WTC11 (cell line): ENCODE results near the gene KIAA1755. TPM values are rescaled to one million over a fixed set of nuclear protein-coding genes. Genes with fewer than 3 reads are reported as not detected.
A peak's percentile ranks its signal among the peaks of the same experiment; 100 is the strongest.

ENCODE experiments used
- ATAC-seq: fragments of 200-7000 bp; cut with Tn5 transposase; 2 replicates; pipeline ENCODE4 v1.10.0; 2021; ENCODE audit warnings: mild to moderate bottlenecking, moderate library complexity
- Bru-seq: library from RNA; stranded (reverse); fragments of 400-500 nt; gene quantifications from one replicate; lab custom pipeline; 2021; lab: Mats Ljungman, UMichigan
- CTCF ChIA-PET: fragments of 300-600 bp; sonication (Branson Sonifier 250); formaldehyde crosslinking; loops from one replicate; lab custom pipeline; 2021; ENCODE audit warnings: antibody characterized with exemption; lab: Charles Lee
- POLR2A ChIA-PET: fragments of 350-600 bp; sonication (Branson Sonifier 250); formaldehyde crosslinking; loops from one replicate; lab custom pipeline; 2021; ENCODE audit warnings: antibody characterized with exemption; lab: Charles Lee
- DNase-seq: peaks from one replicate; pipeline ENCODE4 v3.0.0; 2021; ENCODE audit warnings: low spot score
- H3K27ac Mint-ChIP-seq: 2 replicates; pipeline ENCODE4 v1.8.0; 2021; ENCODE audit warnings: mixed read lengths
- H3K27me3 Mint-ChIP-seq: 2 replicates; pipeline ENCODE4 v1.8.0; 2021; ENCODE audit warnings: low read depth, mild to moderate bottlenecking, moderate library complexity, mixed read lengths
- H3K36me3 Mint-ChIP-seq: 2 replicates; pipeline ENCODE4 v1.8.0; 2021; ENCODE audit warnings: mixed read lengths
- H3K4me1 Mint-ChIP-seq: 2 replicates; pipeline ENCODE4 v1.8.0; 2022; ENCODE audit warnings: mixed read lengths
- H3K4me3 Mint-ChIP-seq: 2 replicates; pipeline ENCODE4 v1.8.0; 2021; ENCODE audit warnings: mild to moderate bottlenecking, moderate library complexity, mixed read lengths
- H3K9me3 Mint-ChIP-seq: 2 replicates; pipeline ENCODE4 v1.8.0; 2021; ENCODE audit warnings: mixed read lengths
- CREM ChIP-seq: sonication (generic); formaldehyde crosslinking; IDR thresholded peaks from 2 replicates; pipeline ENCODE4 v1.8.1; 2022; ENCODE audit warnings: mild to moderate bottlenecking, missing genetic modification reagents, moderate library complexity
- ELF4 ChIP-seq: sonication (generic); formaldehyde crosslinking; IDR thresholded peaks from 2 replicates; pipeline ENCODE4 v1.8.1; 2022; ENCODE audit warnings: low read depth, mild to moderate bottlenecking, moderate library complexity, missing genetic modification reagents
- FOXP1 ChIP-seq: sonication (generic); formaldehyde crosslinking; IDR thresholded peaks from 2 replicates; pipeline ENCODE4 v1.8.0; 2022; ENCODE audit warnings: missing genetic modification reagents, mild to moderate bottlenecking, moderate library complexity, borderline replicate concordance
- GRHL2 ChIP-seq: fragments of 250-450 bp; sonication (Bioruptor Pico); IDR thresholded peaks from 2 replicates; pipeline ENCODE4 v1.8.0; 2022; ENCODE audit warnings: mild to moderate bottlenecking, moderate library complexity; ENCODE audit not compliant: insufficient replicate concordance, severe bottlenecking
- JUN ChIP-seq: sonication (generic); formaldehyde crosslinking; IDR thresholded peaks from 2 replicates; pipeline ENCODE4 v1.8.0; 2023; ENCODE audit warnings: mild to moderate bottlenecking, missing genetic modification reagents
- KAT7 ChIP-seq: sonication (generic); formaldehyde crosslinking; IDR thresholded peaks from 2 replicates; pipeline ENCODE4 v1.8.1; 2023; ENCODE audit warnings: missing genetic modification reagents, mild to moderate bottlenecking, borderline replicate concordance
- MAX ChIP-seq: sonication (generic); formaldehyde crosslinking; IDR thresholded peaks from 2 replicates; pipeline ENCODE4 v1.8.0; 2022; ENCODE audit warnings: mild to moderate bottlenecking, missing genetic modification reagents
- MLX ChIP-seq: sonication (generic); formaldehyde crosslinking; IDR thresholded peaks from 2 replicates; pipeline ENCODE4 v1.8.1; 2023; ENCODE audit warnings: mild to moderate bottlenecking, missing genetic modification reagents, moderate library complexity
- TP53 ChIP-seq: sonication (generic); formaldehyde crosslinking; IDR thresholded peaks from 2 replicates; pipeline ENCODE4 v1.8.1; 2023; ENCODE audit warnings: mild to moderate bottlenecking, missing genetic modification reagents
- USF2 ChIP-seq: sonication (generic); formaldehyde crosslinking; IDR thresholded peaks from 2 replicates; pipeline ENCODE4 v1.8.1; 2023; ENCODE audit warnings: mild to moderate bottlenecking, missing genetic modification reagents, moderate library complexity
- ZBTB43 ChIP-seq: sonication (generic); formaldehyde crosslinking; IDR thresholded peaks from 2 replicates; pipeline ENCODE4 v1.8.1; 2023; ENCODE audit warnings: mild to moderate bottlenecking, missing genetic modification reagents
- ZNF121 ChIP-seq: sonication (generic); formaldehyde crosslinking; IDR thresholded peaks from 2 replicates; pipeline ENCODE4 v1.8.0; 2023; ENCODE audit warnings: missing genetic modification reagents
- ZNF232 ChIP-seq: sonication (generic); formaldehyde crosslinking; IDR thresholded peaks from 2 replicates; pipeline ENCODE4 v1.8.0; 2022; ENCODE audit warnings: mild to moderate bottlenecking, missing genetic modification reagents
- ZNF263 ChIP-seq: sonication (generic); formaldehyde crosslinking; IDR thresholded peaks from 2 replicates; pipeline ENCODE4 v1.8.1; 2022; ENCODE audit warnings: low read depth, mild to moderate bottlenecking, moderate library complexity, missing genetic modification reagents
- ZNF317 ChIP-seq: sonication (generic); formaldehyde crosslinking; IDR thresholded peaks from 2 replicates; pipeline ENCODE4 v1.8.1; 2023; ENCODE audit warnings: low read depth, mild to moderate bottlenecking, moderate library complexity, missing genetic modification reagents, borderline replicate concordance
- ZNF416 ChIP-seq: fragments of 250-450 bp; sonication (Bioruptor Pico); IDR thresholded peaks from 2 replicates; pipeline ENCODE4 v1.9.0; 2021; ENCODE audit warnings: mild to moderate bottlenecking, inconsistent platforms
- ZNF512 ChIP-seq: sonication (generic); formaldehyde crosslinking; IDR thresholded peaks from 2 replicates; pipeline ENCODE4 v1.8.1; 2022; ENCODE audit warnings: missing genetic modification reagents, borderline replicate concordance
- ZNF671 ChIP-seq: fragments of 250-450 bp; sonication (Bioruptor Pico); IDR thresholded peaks from 2 replicates; pipeline ENCODE4 v1.8.0; 2021; ENCODE audit warnings: mild to moderate bottlenecking
- ZSCAN18 ChIP-seq: fragments of 250-450 bp; sonication (Bioruptor Pico); IDR thresholded peaks from 2 replicates; pipeline ENCODE4 v2.1.2; 2022; ENCODE audit warnings: mild to moderate bottlenecking, moderate library complexity
- long read RNA-seq, 3 experiments: library from RNA in 1 of 3; library from capped mRNA in 1 of 3; library from polyadenylated mRNA in 1 of 3; unstranded in 2 of 3; stranded (forward) in 1 of 3; transcript quantifications; one replicate each; pipeline ENCODE4 v2.0.0, GENCODE V29; 2021
- total RNA-seq: library from RNA; stranded (reverse); gene quantifications from 3 replicates; pipeline ENCODE4 v1.2.3, GENCODE V29; 2021

Gene KIAA1755
- total RNA-seq = 0.16 to 0.50 TPM (median 0.27 TPM) in 3 replicates
- percentile 15 among the genes with signal in this experiment for Bru-seq, nascent RNA
- long read RNA-seq, experiment 1 = 0 reads
- long read RNA-seq, experiment 2 = 0 reads
- long read RNA-seq, experiment 3 = 0 reads

- ChIA-PET POLR2A (no interaction called here), CTCF (interaction anchor here (1.2 kb wide), 1 partner anchor 17 kb away, joined by 3 read pairs; no protein-coding TSS in a partner anchor)
- no peaks in the 10 kb centered on the region for H3K36me3 Mint-ChIP-seq
Measured at GRCh38 chr20:38260378-38261053, at the start of gene KIAA1755. KIAA1755 (minus strand) TSS chr20:38260735; CDS start chr20:38260500, 235 bp downstream.

GRCh38 chr20:38308447-38308846 is 47.9 kb upstream of the KIAA1755 start:
- Mint-ChIP-seq H3K27me3 (peaks cover 2% of the 10 kb centered on the region; the same call in 1 of the 2 replicates), H3K4me3 (no peak overlapping the region), H3K4me1 (no peaks in the 10 kb centered on the region), H3K27ac (no peak overlapping the region), H3K9me3 (peaks cover 8% of the 10 kb centered on the region), H3K36me3 (no peaks in the 10 kb centered on the region)
- ChIA-PET CTCF (interaction anchor here (0.9 to 2.2 kb wide), 5 partner anchors 9 to 180 kb away, joined by 3 to 9 read pairs (median 4); no protein-coding TSS in a partner anchor), POLR2A (no interaction called here)
- DNase-seq (no peak), ATAC-seq (no peak)
- TF ChIP-seq ELF4 (CRISPR knock-in tag) (no peak), CREM (CRISPR knock-in tag) (no peak), TP53 (CRISPR knock-in tag) (no peak), ZNF232 (CRISPR knock-in tag) (no peak), KAT7 (no peak), MAX (CRISPR knock-in tag) (no peak), ZSCAN18 (CRISPR knock-in tag) (no peak), MLX (no peak), JUN (CRISPR knock-in tag) (no peak), GRHL2 (CRISPR knock-in tag) (no peak), ZNF416 (CRISPR knock-in tag) (no peak), USF2 (CRISPR knock-in tag) (no peak), FOXP1 (no peak), ZNF671 (CRISPR knock-in tag) (no peak), ZNF263 (CRISPR knock-in tag) (no peak), ZNF512 (no peak)

More at GRCh38 chr20:38260378-38261053, at the start of gene KIAA1755:
- TF ChIP-seq ZNF317 (CRISPR knock-in tag) (no peak), ZBTB43 (CRISPR knock-in tag) (0 out of 2 replicates have a peak, but pooled peaks have one; percentile 22), ZNF121 (CRISPR knock-in tag) (peak; percentile 80; the same call in 1 of the 2 replicates)
- DNase-seq (peak; percentile 36), ATAC-seq (peak; percentile 85)
- peaks cover 10% of the 10 kb centered on the region for H3K4me1 Mint-ChIP-seq
- H3K27me3 Mint-ChIP-seq = peaks cover 33% of the 10 kb centered on the region
- peak within 1 kb of the TSS; percentile 67 for H3K4me3 Mint-ChIP-seq
- H3K27ac Mint-ChIP-seq = no peak within 1 kb of the TSS
- H3K9me3 Mint-ChIP-seq = no peaks in the 10 kb centered on the region
